GM12872 (cell line): ENCODE measurements around the gene TMEM74B.

Experiments used
- CTCF ChIP-seq: IDR thresholded peaks from 3 replicates; pipeline ENCODE4 v1.5.1; 2011; ENCODE audit warnings: low read depth, mild to moderate bottlenecking, low read length, moderate library complexity; ENCODE audit not compliant: insufficient read depth

The TMEM74B gene

DNA sequence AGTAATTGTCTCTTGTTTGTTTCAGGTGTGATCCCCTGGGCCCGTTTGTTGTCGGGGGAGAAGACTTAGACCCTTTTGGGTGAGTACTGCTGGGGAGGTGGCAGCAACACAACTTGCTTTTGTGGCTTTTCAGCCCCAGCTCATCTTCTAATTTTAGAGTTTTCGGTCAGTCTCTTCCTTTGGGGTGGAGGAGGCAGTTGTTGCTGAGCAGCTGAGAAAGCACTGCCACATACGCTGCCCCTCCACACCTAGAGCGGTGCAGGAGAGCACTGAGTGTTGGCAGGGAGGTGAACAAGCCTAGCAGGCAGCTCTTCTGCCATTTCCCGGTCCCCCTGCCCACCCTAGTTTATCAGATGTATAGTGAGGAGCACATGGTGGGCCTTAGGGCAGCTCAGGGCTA lies 21.7 kb downstream of the TMEM74B start:
- no peak for TF ChIP-seq CTCF

GRCh38 chr20:1160991-1161390 lies 23.8 kb downstream of the TMEM74B start:
- no peak for TF ChIP-seq CTCF

DNA sequence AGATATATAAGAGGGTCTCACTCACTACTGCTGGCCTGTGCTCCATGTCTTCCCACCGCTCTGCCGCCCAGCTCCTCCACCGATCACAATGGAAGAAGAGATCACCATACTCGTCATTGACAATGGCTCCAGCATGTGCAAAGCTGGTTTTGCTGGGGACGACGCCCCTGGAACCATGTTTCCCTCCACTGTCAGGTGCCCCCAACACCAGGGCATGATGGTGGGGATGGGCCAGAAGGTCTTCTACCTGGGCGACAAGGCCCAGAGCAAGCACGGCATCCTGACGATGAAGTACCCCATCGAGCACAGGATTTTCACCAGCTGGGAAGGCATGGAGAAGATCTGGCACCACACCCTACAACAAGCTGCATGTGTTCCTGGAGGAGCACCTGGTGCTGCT lies 24.3 kb downstream of the TMEM74B start:
- no peak for TF ChIP-seq CTCF

DNA sequence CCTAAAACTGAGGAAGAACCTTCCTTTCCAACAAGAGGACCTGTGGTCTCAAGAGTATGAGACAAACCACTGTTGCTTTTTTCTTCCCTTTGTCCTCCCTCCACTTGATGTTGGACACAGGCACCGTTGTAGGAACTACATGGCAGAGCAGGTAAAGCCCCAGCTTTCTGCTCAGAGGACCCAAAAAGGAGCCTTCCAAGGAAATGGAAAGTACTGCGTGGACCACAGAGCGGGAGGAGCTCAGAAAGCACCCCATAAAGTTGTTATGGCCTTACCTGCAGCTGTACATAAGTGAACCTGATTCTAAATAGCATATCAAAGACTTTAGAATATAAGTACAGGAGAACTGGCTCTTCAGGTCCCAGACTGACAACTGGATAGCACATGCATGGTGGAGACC lies 29.4 kb downstream of the TMEM74B start:
- TF ChIP-seq CTCF = no peak

DNA sequence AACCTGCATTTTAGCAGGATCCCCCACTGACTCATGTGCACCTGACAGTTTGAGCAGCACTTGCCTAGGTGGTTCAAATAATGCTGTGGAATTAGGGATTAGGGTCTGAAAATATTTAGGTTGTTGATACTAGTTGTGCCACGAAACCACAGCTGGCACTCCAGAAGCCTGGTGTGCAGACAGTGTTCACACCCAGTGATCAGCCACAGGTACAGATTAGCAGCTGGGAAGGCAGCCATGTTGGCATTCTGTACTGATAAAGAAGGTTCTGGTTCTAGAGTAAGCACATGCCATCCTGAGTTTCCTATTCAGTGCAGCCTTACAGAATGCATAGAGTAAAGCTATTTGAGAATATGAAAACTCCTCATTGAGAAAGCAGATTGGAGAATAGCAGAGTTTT lies 30.1 kb downstream of the TMEM74B start:
- TF ChIP-seq CTCF = no peak

DNA sequence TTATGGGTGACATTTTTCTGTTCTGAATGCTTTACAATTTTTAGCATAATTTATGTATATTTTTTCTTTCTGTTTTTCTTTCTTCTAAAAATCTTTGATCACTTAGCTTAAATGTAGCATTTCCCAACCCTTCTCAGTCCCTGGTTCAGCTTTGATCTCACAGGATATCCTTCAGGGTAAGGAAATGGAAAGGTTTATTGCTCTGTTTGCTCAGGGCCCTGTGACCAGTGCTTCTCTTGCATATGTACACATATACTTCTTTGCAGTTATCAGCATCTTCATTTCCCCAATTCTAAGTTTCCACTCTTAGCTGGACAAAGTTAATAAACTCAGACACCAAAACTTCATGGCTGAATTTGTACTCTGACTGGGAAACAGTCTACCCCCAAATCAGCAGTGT lies 30.6 kb downstream of the TMEM74B start:
- TF ChIP-seq CTCF = no peak

DNA sequence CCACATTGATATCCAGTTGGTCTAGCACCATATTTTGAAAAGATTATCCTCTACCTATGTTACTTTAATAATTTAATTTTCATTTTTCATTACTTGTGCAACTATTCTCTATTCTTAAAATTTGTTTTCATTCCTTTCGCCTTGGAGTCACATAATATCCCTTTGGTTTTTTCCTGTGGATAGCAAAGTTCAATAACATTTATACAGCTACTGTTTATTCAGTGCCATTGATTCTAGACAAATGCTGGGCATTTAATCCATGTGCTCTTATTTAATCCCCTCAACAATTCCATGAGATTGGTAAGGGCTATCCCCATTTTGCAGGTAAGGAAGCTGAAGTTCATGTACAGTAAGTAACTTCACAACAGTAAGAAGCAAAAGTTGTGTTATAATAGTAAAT lies 33.8 kb downstream of the TMEM74B start:
- no peak for TF ChIP-seq CTCF

DNA sequence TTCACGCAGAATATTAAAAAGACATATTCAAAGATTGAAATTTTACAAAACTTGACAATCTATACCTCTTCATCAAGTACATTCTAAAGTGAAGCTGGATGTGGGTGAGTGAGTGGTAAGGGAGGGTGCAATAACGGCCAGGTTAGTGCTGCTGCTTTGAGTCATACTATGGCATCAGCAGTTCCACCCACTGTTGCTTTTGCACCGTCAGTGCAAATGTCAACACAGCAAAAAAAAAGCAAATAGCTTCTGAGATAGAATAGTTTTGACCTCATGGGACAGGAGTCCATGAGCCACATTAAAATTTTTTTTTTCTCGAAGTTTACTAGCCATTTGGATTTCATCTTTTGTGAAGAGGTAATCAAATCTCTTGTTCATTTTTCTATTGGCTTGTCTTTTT lies 34.6 kb downstream of the TMEM74B start:
- no peak for TF ChIP-seq CTCF
